ENCODE results near the gene SLC25A25.
A peak's percentile ranks its signal among the peaks of the same experiment; 100 is the strongest.

Gene SLC25A25

GRCh38 chr9:128068386-128069205, 564 bp downstream of the SLC25A25 start:
- no peak; the same call in 1 of the 2 replicates for TF ChIP-seq ZBTB7A (IDR thresholded peaks at IDR 0.05; ENCODE audit: low read depth)
- TF ChIP-seq, protein P1, sequence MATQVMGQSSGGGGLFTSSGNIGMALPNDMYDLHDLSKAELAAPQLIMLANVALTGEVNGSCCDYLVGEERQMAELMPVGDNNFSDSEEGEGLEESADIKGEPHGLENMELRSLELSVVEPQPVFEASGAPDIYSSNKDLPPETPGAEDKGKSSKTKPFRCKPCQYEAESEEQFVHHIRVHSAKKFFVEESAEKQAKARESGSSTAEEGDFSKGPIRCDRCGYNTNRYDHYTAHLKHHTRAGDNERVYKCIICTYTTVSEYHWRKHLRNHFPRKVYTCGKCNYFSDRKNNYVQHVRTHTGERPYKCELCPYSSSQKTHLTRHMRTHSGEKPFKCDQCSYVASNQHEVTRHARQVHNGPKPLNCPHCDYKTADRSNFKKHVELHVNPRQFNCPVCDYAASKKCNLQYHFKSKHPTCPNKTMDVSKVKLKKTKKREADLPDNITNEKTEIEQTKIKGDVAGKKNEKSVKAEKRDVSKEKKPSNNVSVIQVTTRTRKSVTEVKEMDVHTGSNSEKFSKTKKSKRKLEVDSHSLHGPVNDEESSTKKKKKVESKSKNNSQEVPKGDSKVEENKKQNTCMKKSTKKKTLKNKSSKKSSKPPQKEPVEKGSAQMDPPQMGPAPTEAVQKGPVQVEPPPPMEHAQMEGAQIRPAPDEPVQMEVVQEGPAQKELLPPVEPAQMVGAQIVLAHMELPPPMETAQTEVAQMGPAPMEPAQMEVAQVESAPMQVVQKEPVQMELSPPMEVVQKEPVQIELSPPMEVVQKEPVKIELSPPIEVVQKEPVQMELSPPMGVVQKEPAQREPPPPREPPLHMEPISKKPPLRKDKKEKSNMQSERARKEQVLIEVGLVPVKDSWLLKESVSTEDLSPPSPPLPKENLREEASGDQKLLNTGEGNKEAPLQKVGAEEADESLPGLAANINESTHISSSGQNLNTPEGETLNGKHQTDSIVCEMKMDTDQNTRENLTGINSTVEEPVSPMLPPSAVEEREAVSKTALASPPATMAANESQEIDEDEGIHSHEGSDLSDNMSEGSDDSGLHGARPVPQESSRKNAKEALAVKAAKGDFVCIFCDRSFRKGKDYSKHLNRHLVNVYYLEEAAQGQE (IDR thresholded peaks at IDR 0.05; ENCODE audit: low read depth), result no peak
- no peak for TF ChIP-seq TEAD4 (IDR thresholded peaks at IDR 0.05)
- TF ChIP-seq TAF1 (IDR thresholded peaks at IDR 0.05; ENCODE audit: low read depth), result peak; percentile 13; the same call in 1 of the 2 replicates
- no peak for TF ChIP-seq EGR1 (IDR thresholded peaks at IDR 0.05)

GRCh38 chr9:128070874-128071273, 2.8 kb downstream of the SLC25A25 start:
- no peak for TF ChIP-seq TEAD4 (IDR thresholded peaks at IDR 0.05)
- no peak for TF ChIP-seq RAD21 (IDR thresholded peaks at IDR 0.05; ENCODE audit: low read depth)
- TF ChIP-seq USF1 (IDR thresholded peaks at IDR 0.05), result no peak
- no peak for TF ChIP-seq NFIC (IDR thresholded peaks at IDR 0.05)
- TF ChIP-seq, protein P1 (IDR thresholded peaks at IDR 0.05; ENCODE audit: low read depth), result no peak
- TF ChIP-seq TAF1 (IDR thresholded peaks at IDR 0.05; ENCODE audit: low read depth), result no peak
- TF ChIP-seq ZBTB7A (IDR thresholded peaks at IDR 0.05; ENCODE audit: low read depth), result no peak
- no peak for TF ChIP-seq EP300 (IDR thresholded peaks at IDR 0.05; ENCODE audit: borderline replicate concordance)
- TF ChIP-seq FOXM1 (IDR thresholded peaks at IDR 0.05; ENCODE audit: borderline replicate concordance, low read depth), result no peak
- no peak for TF ChIP-seq CEBPB (IDR thresholded peaks at IDR 0.05)
- TF ChIP-seq YY1 (IDR thresholded peaks at IDR 0.05; ENCODE audit: low read depth), result no peak
- no peak for TF ChIP-seq TCF12 (IDR thresholded peaks at IDR 0.05; ENCODE audit: low read depth)
- no peak for TF ChIP-seq EGR1 (IDR thresholded peaks at IDR 0.05)
- TF ChIP-seq CREB1 (IDR thresholded peaks at IDR 0.05; ENCODE audit: low read depth), result no peak
- TF ChIP-seq, protein P2, sequence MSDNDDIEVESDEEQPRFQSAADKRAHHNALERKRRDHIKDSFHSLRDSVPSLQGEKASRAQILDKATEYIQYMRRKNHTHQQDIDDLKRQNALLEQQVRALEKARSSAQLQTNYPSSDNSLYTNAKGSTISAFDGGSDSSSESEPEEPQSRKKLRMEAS (IDR thresholded peaks at IDR 0.05), result no peak

- TF ChIP-seq ZBTB7A (IDR thresholded peaks at IDR 0.05; ENCODE audit: low read depth), result no peak
- TF ChIP-seq, protein P2 (IDR thresholded peaks at IDR 0.05), result no peak
- no peak for TF ChIP-seq RAD21 (IDR thresholded peaks at IDR 0.05; ENCODE audit: low read depth)
- peak; percentile 85 for TF ChIP-seq NFIC (IDR thresholded peaks at IDR 0.05)
- peak; percentile 59; the same call in 1 of the 2 replicates for TF ChIP-seq FOXM1 (IDR thresholded peaks at IDR 0.05; ENCODE audit: borderline replicate concordance, low read depth)
- TF ChIP-seq USF1 (IDR thresholded peaks at IDR 0.05), result peak; percentile 81
- TF ChIP-seq YY1 (IDR thresholded peaks at IDR 0.05; ENCODE audit: low read depth), result no peak
- TF ChIP-seq TCF12 (IDR thresholded peaks at IDR 0.05; ENCODE audit: low read depth), result no peak
These were observed 4.4 kb downstream of the SLC25A25 start for GRCh38 chr9:128072144-128073021.

DNA sequence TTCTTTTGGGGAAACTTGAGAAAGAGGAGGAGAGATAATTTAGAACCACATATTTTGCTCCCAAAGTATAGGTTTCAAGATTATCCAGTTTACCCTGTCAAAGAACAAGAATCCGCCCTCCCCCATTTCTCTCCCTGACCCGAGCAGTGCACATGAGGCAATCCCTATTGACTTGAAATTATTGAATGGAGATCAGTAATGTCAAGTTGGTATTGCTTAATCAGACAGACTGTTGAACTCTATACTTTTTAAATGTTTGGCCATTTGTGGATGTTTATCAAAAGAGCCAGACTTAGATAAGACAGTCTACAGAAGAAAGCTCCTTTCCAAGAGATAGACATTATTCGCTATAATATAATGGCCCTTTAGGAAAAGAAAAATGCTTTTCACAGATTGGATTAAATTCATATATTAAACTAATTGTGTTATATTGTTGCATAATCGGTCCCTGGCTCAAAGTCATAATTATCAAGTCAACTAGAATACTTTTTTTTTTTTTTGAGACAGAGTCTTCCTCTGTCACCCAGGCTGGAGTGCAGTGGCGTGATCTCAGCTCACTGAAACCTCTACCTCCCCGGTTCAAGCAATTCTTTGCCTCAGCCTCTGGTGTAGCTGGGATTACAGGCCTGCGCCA, 5.3 kb downstream of the SLC25A25 start:
- TF ChIP-seq CEBPB (IDR thresholded peaks at IDR 0.05) (peak; percentile 29; the same call in 1 of the 2 replicates), EP300 (IDR thresholded peaks at IDR 0.05; ENCODE audit: borderline replicate concordance) (no peak)

GRCh38 chr9:128077847-128078503, 9.9 kb downstream of the SLC25A25 start:
- TF ChIP-seq TCF12 (IDR thresholded peaks at IDR 0.05; ENCODE audit: low read depth) (no peak), ZBTB7A (IDR thresholded peaks at IDR 0.05; ENCODE audit: low read depth) (no peak), EP300 (IDR thresholded peaks at IDR 0.05; ENCODE audit: borderline replicate concordance) (no peak)
